Fibroblast of villous mesenchyme (primary cell): ENCODE data around the gene COTL1. TPM values are rescaled to one million over a fixed set of nuclear protein-coding genes. Genes with fewer than 3 reads are reported as not detected.
"Not testable (repeated sequence)": the region's sequence is repeated elsewhere in the genome, so short reads cannot be mapped to it uniquely, and the experiment has no call there.

Experiments
- DNase-seq: peaks from one replicate; pipeline ENCODE4 v3.0.0-alpha.2; 2010; ENCODE audit warnings: low read depth
- H3K4me3 ChIP-seq: 2 replicates; pipeline ENCODE4 v1.5.1; 2011; ENCODE audit warnings: low read depth, mild to moderate bottlenecking, low read length
- CTCF ChIP-seq: IDR thresholded peaks from 2 replicates; pipeline ENCODE4 v1.5.1; 2012; ENCODE audit warnings: low read depth, mild to moderate bottlenecking, low read length; ENCODE audit not compliant: insufficient read depth
- total RNA-seq: library from RNA; depleted of rRNA; stranded (reverse); fragments of >200 nt; gene quantifications from 2 replicates; pipeline ENCODE4 v1.2.3, GENCODE V29; 2012

Gene COTL1
- total RNA-seq, 1 donor = 265 TPM

- no peak for TF ChIP-seq CTCF
- no peak for DNase-seq
- H3K4me3 ChIP-seq = no peak overlapping the region
These were observed 54.7 kb downstream of the COTL1 start for GRCh38 chr16:84563064-84563715.

DNA sequence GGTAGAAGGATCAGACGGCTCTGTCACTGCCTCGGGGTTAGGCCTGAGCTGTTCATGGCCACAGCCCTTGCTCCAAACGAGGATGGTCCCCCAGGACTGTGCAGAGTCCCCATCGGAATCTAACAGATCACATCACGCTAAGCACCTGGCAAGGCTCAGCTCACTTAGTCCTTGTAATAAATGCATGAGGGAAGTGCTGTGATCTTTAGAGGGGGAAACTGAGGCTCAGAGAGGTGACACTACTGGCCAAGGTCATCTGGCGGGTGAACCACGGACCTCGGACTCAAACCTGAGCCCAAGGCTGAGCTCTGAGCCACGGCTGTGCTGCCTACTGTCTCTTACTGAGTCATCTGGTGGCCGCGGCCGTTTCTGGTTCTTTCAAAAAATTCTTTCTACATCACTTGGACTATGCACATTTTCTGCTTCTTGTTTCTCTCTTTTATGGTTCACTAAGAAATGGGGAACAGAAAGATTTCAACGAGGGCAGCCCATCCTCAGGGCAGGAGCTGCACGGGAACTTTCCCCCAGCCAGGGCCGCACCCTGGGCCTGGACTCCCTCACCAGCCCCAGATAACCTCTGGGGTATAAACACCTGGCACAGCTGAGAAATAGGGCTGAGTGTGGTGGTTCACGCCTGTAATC, 55.6 kb downstream of the COTL1 start:
- H3K4me3 ChIP-seq = no peak overlapping the region
- TF ChIP-seq CTCF = no peak
- DNase-seq = no peak

GRCh38 chr16:84561291-84561690, 56.6 kb downstream of the COTL1 start:
- no peak overlapping the region for H3K4me3 ChIP-seq
- TF ChIP-seq CTCF = no peak
- DNase-seq = no peak

GRCh38 chr16:84560269-84560668, 57.6 kb downstream of the COTL1 start:
- no peak overlapping the region for H3K4me3 ChIP-seq
- no peak for DNase-seq
- TF ChIP-seq CTCF = no peak

GRCh38 chr16:84559311-84559932, 58.5 kb downstream of the COTL1 start:
- no peak for DNase-seq
- no peak for TF ChIP-seq CTCF
- no peak overlapping the region for H3K4me3 ChIP-seq

DNA sequence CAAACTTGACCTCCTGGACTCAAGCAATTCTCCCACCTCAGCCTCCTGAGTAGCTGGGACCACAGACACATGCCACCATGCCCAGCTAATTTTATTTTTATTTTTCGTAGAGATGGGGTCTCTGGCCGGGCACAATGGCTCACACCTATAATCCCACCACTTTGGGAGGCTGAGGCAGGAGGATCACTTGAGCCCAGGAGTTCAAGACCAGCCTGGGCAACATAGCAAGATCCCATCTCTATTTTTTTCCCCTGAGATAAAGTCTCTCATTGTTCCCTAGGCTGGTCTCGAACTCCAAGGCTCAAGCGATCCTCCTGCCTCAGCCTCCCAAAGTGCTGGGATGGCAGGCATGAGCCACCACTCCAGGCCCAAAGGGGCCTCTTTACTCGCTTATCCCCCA, 59.0 kb downstream of the COTL1 start:
- not testable (repeated sequence) for DNase-seq, H3K4me3 ChIP-seq

GRCh38 chr16:84557504-84557903, 60.4 kb downstream of the COTL1 start:
- no peak overlapping the region for H3K4me3 ChIP-seq
- DNase-seq = no peak
- no peak for TF ChIP-seq CTCF
